A673 (cell line): ENCODE results near the gene HBE1. TPM values are rescaled to one million over a fixed set of nuclear protein-coding genes. Genes with fewer than 3 reads are reported as not detected.

Source experiments
- BruUV-seq: library from RNA; stranded (reverse); fragments of 400-500 nt; replicated peaks from 2 replicates; lab custom pipeline; 2021; lab: Mats Ljungman, UMichigan
- CTCF ChIA-PET: fragments of 300-600 bp; sonication (Branson Sonifier 250); formaldehyde crosslinking; loops from one replicate; lab custom pipeline; 2022; ENCODE audit warnings: antibody characterized with exemption; lab: Charles Lee
- POLR2A ChIA-PET: fragments of 300-600 bp; sonication (Branson Sonifier 250); formaldehyde crosslinking; loops from one replicate; lab custom pipeline; 2022; ENCODE audit warnings: antibody characterized with exemption; ENCODE audit not compliant: low non-redundant PET; lab: Charles Lee
- DNase-seq: peaks from one replicate; pipeline ENCODE4 v3.0.0-alpha.2; 2015; ENCODE audit warnings: low spot score
- H3K27ac ChIP-seq: fragments of 200-600 bp; sonication (generic); 2 replicates; pipeline ENCODE4 v1.5.1; 2016; ENCODE audit warnings: mixed run types, low read depth, mild to moderate bottlenecking, mixed read lengths, antibody characterized with exemption, low read length; ENCODE audit not compliant: poor library complexity, severe bottlenecking
- H3K27me3 ChIP-seq: fragments of 200-600 bp; sonication (generic); replicated peaks from 2 replicates; pipeline ENCODE4 v1.6.1; 2017; ENCODE audit warnings: mixed run types, low read depth, mild to moderate bottlenecking, mixed read lengths, antibody characterized with exemption, low read length; ENCODE audit not compliant: insufficient read depth, poor library complexity
- H3K36me3 ChIP-seq: fragments of 200-600 bp; sonication (generic); 2 replicates; pipeline ENCODE4 v1.6.1; 2016; ENCODE audit warnings: mixed run types, mild to moderate bottlenecking, mixed read lengths, antibody characterized with exemption, low read length; ENCODE audit not compliant: insufficient read depth, poor library complexity, severe bottlenecking
- H3K4me1 ChIP-seq: fragments of 200-600 bp; sonication (generic); 2 replicates; pipeline ENCODE4 v1.6.1; 2017; ENCODE audit warnings: mixed run types, mild to moderate bottlenecking, mixed read lengths, antibody characterized with exemption, low read length; ENCODE audit not compliant: insufficient read depth, poor library complexity, severe bottlenecking
- H3K4me3 ChIP-seq: fragments of 200-600 bp; sonication (generic); 2 replicates; pipeline ENCODE4 v1.5.1; 2016; ENCODE audit warnings: low read depth, mixed run types, mild to moderate bottlenecking, mixed read lengths, low read length; ENCODE audit not compliant: poor library complexity, severe bottlenecking
- H3K9me3 ChIP-seq: fragments of 200-600 bp; sonication (generic); 2 replicates; pipeline ENCODE4 v1.6.1; 2016; ENCODE audit warnings: mixed run types, low read depth, mild to moderate bottlenecking, mixed read lengths, antibody characterized with exemption, low read length; ENCODE audit not compliant: poor library complexity, severe bottlenecking
- EZH2 ChIP-seq: fragments of 200-600 bp; sonication (generic); IDR thresholded peaks from 2 replicates; pipeline ENCODE4 v1.6.1; 2017; ENCODE audit warnings: borderline replicate concordance, low read depth, mild to moderate bottlenecking, mixed read lengths, antibody characterized with exemption, low read length; ENCODE audit not compliant: poor library complexity, severe bottlenecking
- intact Hi-C: fragments of 100-400 bp; cut with micrococcal nuclease; formaldehyde crosslinking; loops from one replicate; pipeline ENCODE4 v1.10.0; 2022; ENCODE audit not compliant: unreplicated experiment
- total RNA-seq: library from RNA; stranded (reverse); gene quantifications from 2 replicates; pipeline ENCODE4 v1.2.3, GENCODE V29; 2021
- TF ChIP-seq, protein P1 (sequence below): fragments of 300-800, 200-600 bp; sonication (generic); conservative IDR thresholded peaks from 2 replicates; pipeline ENCODE4 v1.5.1; 2017; ENCODE audit warnings: low read depth, mild to moderate bottlenecking, antibody characterized with exemption, low read length, moderate library complexity, mixed read lengths

The HBE1 gene
- total RNA-seq, 1 experiment from 2014 or later: not detected

DNA sequence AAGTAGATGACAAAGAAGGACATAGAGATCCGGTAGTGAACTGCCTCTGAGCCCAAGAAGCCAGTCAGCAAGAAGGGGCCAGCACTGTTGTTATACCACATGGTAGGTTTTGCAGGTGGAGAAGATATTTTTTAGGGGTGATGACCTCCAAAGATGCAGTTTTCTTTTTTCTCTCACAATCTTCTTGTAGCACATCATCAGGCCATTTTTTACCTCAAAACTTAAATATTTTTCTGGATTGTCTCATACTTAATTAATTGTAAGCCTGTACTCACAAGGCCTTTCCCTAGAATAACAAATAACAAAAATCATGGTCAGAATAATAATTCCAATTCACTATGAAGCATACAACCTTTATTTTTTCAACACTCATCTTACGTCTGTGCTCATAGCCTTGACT lies 32.1 kb upstream of the HBE1 start, which contains the start of gene OR51B4:
TSS of gene OR51B4 (minus strand) at position 101 of the 400 bp plus-strand sequence. CDS start at position 101, 0 bp downstream.
- TF ChIP-seq, protein P1, sequence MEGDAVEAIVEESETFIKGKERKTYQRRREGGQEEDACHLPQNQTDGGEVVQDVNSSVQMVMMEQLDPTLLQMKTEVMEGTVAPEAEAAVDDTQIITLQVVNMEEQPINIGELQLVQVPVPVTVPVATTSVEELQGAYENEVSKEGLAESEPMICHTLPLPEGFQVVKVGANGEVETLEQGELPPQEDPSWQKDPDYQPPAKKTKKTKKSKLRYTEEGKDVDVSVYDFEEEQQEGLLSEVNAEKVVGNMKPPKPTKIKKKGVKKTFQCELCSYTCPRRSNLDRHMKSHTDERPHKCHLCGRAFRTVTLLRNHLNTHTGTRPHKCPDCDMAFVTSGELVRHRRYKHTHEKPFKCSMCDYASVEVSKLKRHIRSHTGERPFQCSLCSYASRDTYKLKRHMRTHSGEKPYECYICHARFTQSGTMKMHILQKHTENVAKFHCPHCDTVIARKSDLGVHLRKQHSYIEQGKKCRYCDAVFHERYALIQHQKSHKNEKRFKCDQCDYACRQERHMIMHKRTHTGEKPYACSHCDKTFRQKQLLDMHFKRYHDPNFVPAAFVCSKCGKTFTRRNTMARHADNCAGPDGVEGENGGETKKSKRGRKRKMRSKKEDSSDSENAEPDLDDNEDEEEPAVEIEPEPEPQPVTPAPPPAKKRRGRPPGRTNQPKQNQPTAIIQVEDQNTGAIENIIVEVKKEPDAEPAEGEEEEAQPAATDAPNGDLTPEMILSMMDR: no peak
- TF ChIP-seq EZH2: no peak
- CTCF ChIA-PET: no interaction called here
- H3K9me3 ChIP-seq: no peaks in the 10 kb centered on the region
- H3K36me3 ChIP-seq: no peaks in the 10 kb centered on the region
- no peaks in the 10 kb centered on the region for H3K4me1 ChIP-seq
- intact Hi-C loops: no loop called here
- H3K27me3 ChIP-seq: no peaks in the 10 kb centered on the region
- POLR2A ChIA-PET: no interaction called here
- BruUV-seq: no TSS peak
- DNase-seq: no peak
- no peak within 1 kb of the TSS for H3K27ac ChIP-seq
- no peak within 1 kb of the TSS for H3K4me3 ChIP-seq

DNA sequence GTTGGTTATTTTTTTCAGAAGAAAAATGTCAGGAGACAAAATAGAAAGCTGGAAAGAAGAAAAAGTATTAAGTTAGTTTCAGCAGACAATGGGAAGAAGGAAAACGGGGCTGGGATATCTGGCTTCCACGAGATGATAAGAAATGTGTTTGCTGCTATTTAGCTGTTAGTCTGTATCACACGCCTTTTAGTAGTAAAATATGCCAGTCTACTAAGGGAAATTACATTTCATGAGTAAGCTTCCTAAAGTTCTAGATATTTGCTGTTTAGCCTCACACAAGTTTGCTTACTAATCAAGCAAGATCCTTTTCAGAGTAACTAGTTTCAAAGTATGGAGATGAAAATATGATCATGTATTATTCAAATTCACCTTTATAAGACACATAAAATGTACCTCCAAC lies 30.5 kb upstream of the HBE1 start:
- Histone ChIP-seq H3K9me3 (no peaks in the 10 kb centered on the region), H3K27me3 (no peaks in the 10 kb centered on the region), H3K4me3 (no peak overlapping the region), H3K36me3 (no peaks in the 10 kb centered on the region), H3K27ac (no peak overlapping the region), H3K4me1 (no peaks in the 10 kb centered on the region)
- intact Hi-C loops: no loop called here
- BruUV-seq: no TSS peak
- TF ChIP-seq, protein P1: no peak
- no peak for TF ChIP-seq EZH2
- DNase-seq: no peak
- CTCF ChIA-PET: no interaction called here
- POLR2A ChIA-PET: no interaction called here

DNA sequence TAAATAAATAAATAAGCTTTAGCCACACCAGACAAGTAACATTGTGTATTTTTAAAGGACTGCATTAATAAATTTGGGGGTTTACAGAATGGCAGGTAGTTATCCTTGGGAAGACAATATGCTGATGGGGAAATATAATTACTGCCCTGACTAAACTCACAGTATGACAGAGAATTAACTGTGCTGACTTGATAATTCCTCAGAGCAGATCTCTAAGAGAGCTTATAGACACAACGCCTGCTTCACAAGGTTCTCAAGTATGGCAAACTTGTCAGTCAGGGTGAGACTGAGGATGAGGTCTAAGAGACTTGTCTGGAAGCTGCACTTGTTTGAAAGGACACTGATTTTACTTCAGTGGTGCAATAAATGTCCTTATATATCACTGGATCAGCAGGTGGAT lies 28.7 kb upstream of the HBE1 start:
- intact Hi-C loops: no loop called here
- CTCF ChIA-PET: no interaction called here

More for the DNA sequence above, 28.7 kb upstream of the HBE1 start:
- Histone ChIP-seq H3K4me1 (no peaks in the 10 kb centered on the region), H3K4me3 (no peak overlapping the region), H3K36me3 (no peaks in the 10 kb centered on the region), H3K9me3 (no peaks in the 10 kb centered on the region), H3K27me3 (no peaks in the 10 kb centered on the region), H3K27ac (no peak overlapping the region)
- POLR2A ChIA-PET: no interaction called here
- TF ChIP-seq, protein P1: no peak
- TF ChIP-seq EZH2: no peak
- no TSS peak for BruUV-seq
- DNase-seq: no peak
